C4-2B (cell line): ENCODE results near the gene SH3BP5.

Experiments used
- CTCF ChIP-seq: fragments of 450-650 bp; conservative IDR thresholded peaks from 2 replicates; pipeline ENCODE4 v1.5.1; 2017; ENCODE audit warnings: mild to moderate bottlenecking
- ZFX ChIP-seq: fragments of 450-650 bp; IDR thresholded peaks from 2 replicates; pipeline ENCODE4 v1.6.1; 2017

DNA sequence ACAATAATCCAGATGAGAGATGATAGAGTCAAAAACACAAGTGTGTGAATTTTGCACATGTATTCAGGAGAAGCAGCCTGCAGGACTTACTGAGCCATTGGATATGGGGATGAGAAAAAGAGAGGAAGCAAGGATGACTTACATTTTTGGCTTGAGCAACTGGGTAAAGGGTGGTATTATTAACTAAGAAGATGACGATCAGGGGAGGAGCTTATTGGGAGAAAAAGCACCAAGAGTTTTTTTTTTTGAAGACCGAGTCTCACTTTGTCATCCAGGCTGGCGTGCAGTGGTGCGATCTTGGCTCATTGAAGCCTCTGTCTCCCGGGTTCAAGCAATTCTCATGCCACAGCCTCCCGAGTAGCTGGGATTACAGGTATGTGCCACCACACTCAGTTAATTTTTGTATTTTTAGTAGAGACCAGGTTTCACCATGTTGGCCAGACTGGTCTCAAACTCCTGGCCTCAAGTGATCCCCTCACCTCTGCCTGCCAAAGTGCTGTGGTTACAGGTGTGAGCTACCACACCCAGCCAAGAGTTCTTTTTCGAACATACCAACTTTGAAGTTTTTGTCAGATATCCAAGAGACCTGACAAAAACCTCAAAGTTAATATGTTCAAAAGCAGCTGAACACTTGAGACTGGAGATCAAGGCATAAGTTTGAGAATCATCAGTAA, 14.8 kb upstream of the SH3BP5 start:
- TF ChIP-seq CTCF (no peak), ZFX (no peak)
